ENCODE measurements around the gene SLC24A2.

Gene SLC24A2

DNA sequence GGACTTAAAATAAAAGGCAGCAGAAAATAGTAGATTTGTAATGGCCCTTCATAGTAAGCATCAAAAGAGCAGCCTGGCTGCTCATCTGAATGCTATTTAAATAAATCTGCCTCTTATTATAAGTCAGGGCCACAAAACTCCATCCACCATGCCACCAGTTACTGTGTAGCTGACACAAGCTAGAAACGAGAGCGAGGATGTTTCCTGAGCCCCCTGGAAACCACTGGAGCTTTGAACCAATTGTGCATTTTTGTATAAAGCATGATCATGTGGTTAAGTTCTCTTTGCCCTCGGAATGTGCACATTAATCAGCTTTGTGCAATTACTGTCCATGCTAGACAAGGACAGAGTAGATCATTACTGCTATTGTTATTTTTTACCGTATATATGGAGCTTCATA lies 17.4 kb downstream of the SLC24A2 start:
- Histone ChIP-seq H3K4me1 (no peaks in the 10 kb centered on the region), H3K27me3 (no peaks in the 10 kb centered on the region), H3K4me3 (ENCODE audit: low read depth, low read length) (no peak overlapping the region), H3K36me3 (no peaks in the 10 kb centered on the region), H3K9me3 (no peaks in the 10 kb centered on the region)
- TF ChIP-seq CTCF (IDR thresholded peaks at IDR 0.05; ENCODE audit: low read depth, low read length), result no peak
- no peak for DNase-seq

DNA sequence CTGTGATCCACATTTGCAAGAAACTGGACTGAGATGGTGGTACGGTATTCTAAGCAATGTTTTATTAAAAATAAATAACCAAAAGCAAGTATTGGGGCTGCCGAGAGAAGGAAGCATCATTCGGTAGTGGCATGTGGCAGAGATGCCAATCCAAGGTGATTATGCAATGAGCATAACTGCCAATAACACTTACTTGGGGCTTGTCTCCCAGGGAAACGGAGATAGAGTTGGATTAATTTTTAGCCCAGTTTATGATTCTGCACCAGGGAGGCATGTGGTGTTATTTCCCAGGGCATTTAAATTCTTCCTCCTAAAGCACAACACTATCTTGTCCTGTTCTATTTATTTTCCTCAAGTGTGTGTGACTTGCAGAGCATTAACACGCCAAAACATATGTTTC lies 17.9 kb downstream of the SLC24A2 start:
- TF ChIP-seq CTCF (IDR thresholded peaks at IDR 0.05; ENCODE audit: low read depth, low read length), result no peak
- H3K9me3 ChIP-seq, result no peaks in the 10 kb centered on the region
- no peaks in the 10 kb centered on the region for H3K36me3 ChIP-seq
- no peaks in the 10 kb centered on the region for H3K27me3 ChIP-seq
- no peak overlapping the region for H3K4me3 ChIP-seq (ENCODE audit: low read depth, low read length)
- H3K4me1 ChIP-seq, result no peaks in the 10 kb centered on the region
- DNase-seq, result no peak

DNA sequence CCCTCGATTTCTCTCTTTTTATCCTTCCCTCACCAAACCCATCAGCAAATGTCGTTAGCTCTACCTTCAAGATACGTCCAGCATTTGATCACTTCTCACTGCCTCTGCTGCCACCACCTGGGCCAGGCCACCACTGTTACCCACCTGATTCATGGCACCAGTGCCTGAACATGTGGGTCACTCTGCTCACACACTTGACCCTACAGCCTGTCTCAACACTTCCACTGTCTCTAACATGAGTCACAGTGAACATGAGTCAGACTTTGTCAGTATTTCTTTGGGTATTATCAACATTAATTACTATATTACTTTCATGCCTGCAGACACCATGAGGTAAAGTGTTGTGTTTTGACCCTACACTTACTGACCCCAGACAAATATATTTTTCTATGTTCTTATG lies 19.6 kb downstream of the SLC24A2 start:
- TF ChIP-seq CTCF (IDR thresholded peaks at IDR 0.05; ENCODE audit: low read depth, low read length), result no peak
- Histone ChIP-seq H3K36me3 (no peaks in the 10 kb centered on the region), H3K9me3 (no peaks in the 10 kb centered on the region), H3K27me3 (no peaks in the 10 kb centered on the region), H3K4me3 (ENCODE audit: low read depth, low read length) (no peak overlapping the region), H3K4me1 (no peaks in the 10 kb centered on the region)
- no peak for DNase-seq

DNA sequence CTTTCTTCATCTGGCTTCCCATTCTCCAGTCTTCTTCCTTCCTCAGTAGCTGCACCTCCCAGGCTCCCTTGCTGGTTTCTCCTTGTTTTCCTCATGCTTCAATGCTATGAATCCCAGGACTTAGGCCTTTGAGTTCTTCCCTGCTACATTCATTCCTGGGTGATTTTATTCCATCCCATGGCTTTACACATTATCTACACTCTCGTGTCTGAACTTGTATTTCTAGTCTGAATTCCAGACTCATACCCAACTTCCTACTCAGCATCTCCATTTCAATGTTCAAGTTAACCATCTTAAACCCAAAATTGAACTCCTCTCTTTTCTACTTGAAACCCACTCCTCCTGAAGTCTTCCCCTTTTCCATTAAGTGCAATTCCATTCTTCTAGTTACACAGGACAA lies 20.0 kb downstream of the SLC24A2 start:
- TF ChIP-seq CTCF (IDR thresholded peaks at IDR 0.05; ENCODE audit: low read depth, low read length), result no peak
- H3K9me3 ChIP-seq, result no peaks in the 10 kb centered on the region

GRCh38 chr9:19759066-19759465 lies 29.8 kb downstream of the SLC24A2 start:
- H3K4me1 ChIP-seq, result no peaks in the 10 kb centered on the region
- no peaks in the 10 kb centered on the region for H3K9me3 ChIP-seq
- TF ChIP-seq CTCF (IDR thresholded peaks at IDR 0.05; ENCODE audit: low read depth, low read length), result no peak
- no peaks in the 10 kb centered on the region for H3K27me3 ChIP-seq
- H3K36me3 ChIP-seq, result no peaks in the 10 kb centered on the region
- H3K4me3 ChIP-seq (ENCODE audit: low read depth, low read length), result no peak overlapping the region
- no peak for DNase-seq

More for the DNA sequence above, 20.0 kb downstream of the SLC24A2 start:
- Histone ChIP-seq H3K4me1 (no peaks in the 10 kb centered on the region), H3K27me3 (no peaks in the 10 kb centered on the region), H3K36me3 (no peaks in the 10 kb centered on the region), H3K4me3 (ENCODE audit: low read depth, low read length) (no peak overlapping the region)
- no peak for DNase-seq

DNA sequence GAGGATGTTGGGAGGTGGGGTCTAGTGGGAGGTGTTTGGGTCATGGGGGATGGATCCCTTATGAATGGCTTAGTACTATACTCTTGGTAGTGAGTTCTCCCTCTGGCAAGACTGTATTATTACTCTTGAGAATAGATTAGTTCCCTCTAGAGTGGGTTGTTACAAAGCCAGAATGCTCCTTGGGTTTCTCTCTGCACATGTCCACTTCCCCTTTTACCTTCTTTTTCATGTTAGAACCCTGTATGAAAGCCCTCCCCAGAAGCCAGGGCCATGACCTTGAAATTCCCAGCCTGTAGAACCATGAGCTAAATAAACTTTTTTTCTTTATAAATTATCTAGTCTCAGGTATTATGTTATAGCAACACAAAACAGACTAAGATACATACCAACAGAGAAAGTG lies 31.1 kb downstream of the SLC24A2 start:
- DNase-seq, result no peak
- Histone ChIP-seq H3K4me3 (ENCODE audit: low read depth, low read length) (no peak overlapping the region), H3K4me1 (no peaks in the 10 kb centered on the region), H3K27me3 (no peaks in the 10 kb centered on the region), H3K9me3 (no peaks in the 10 kb centered on the region), H3K36me3 (no peaks in the 10 kb centered on the region)
- no peak for TF ChIP-seq CTCF (IDR thresholded peaks at IDR 0.05; ENCODE audit: low read depth, low read length)

Measured in BE2C (cell line).